Smooth muscle cell (in vitro differentiated cells): ENCODE data around the gene CCDC187. TPM values are rescaled to one million over a fixed set of nuclear protein-coding genes. Genes with fewer than 3 reads are reported as not detected.

Experiments
- DNase-seq: peaks from one replicate; lab custom pipeline; 2025; ENCODE audit not compliant: unreplicated experiment; lab: John Stamatoyannopoulos, UW
- H2AFZ ChIP-seq: fragments of 200-600 bp; sonication (generic); 2 replicates; pipeline ENCODE4 v1.6.0; 2016; ENCODE audit warnings: antibody characterized with exemption, low read depth, mild to moderate bottlenecking
- H3F3A ChIP-seq: fragments of 200-600 bp; sonication (generic); 2 replicates; pipeline ENCODE4 v1.6.0; 2017; ENCODE audit warnings: antibody characterized with exemption, low read depth
- H3K27ac ChIP-seq: fragments of 200-600 bp; sonication (generic); 2 replicates; pipeline ENCODE4 v1.5.1; 2016; ENCODE audit warnings: low read depth, mild to moderate bottlenecking
- H3K27me3 ChIP-seq: fragments of 200-600 bp; sonication (generic); 2 replicates; pipeline ENCODE4 v1.6.1; 2016; ENCODE audit warnings: low read depth, mild to moderate bottlenecking
- H3K36me3 ChIP-seq: fragments of 200-600 bp; sonication (generic); 2 replicates; pipeline ENCODE4 v1.5.1; 2016; ENCODE audit warnings: low read depth
- H3K4me1 ChIP-seq: fragments of 200-600 bp; sonication (generic); 2 replicates; pipeline ENCODE4 v1.5.1; 2016; ENCODE audit warnings: low read depth
- H3K4me2 ChIP-seq: fragments of 200-600 bp; sonication (generic); 2 replicates; pipeline ENCODE4 v1.6.0; 2016; ENCODE audit warnings: mild to moderate bottlenecking
- H3K4me3 ChIP-seq: fragments of 200-600 bp; sonication (generic); 2 replicates; pipeline ENCODE4 v1.5.1; 2016; ENCODE audit warnings: mild to moderate bottlenecking
- H3K79me2 ChIP-seq: fragments of 200-600 bp; sonication (generic); 2 replicates; pipeline ENCODE4 v1.6.0; 2016; ENCODE audit warnings: low read depth, mild to moderate bottlenecking
- H3K9ac ChIP-seq: fragments of 200-600 bp; sonication (generic); 2 replicates; pipeline ENCODE4 v1.6.0; 2016; ENCODE audit warnings: low read depth
- H3K9me3 ChIP-seq: fragments of 200-600 bp; sonication (generic); replicated peaks from 2 replicates; pipeline ENCODE4 v1.5.1; 2016; ENCODE audit warnings: low read depth
- H4K20me1 ChIP-seq: fragments of 200-600 bp; sonication (generic); 2 replicates; pipeline ENCODE4 v1.6.0; 2016; ENCODE audit warnings: low read depth
- WGBS: methylation state at CpG from one replicate; pipeline ENCODE4 v1.1.7; 2016; ENCODE audit warnings: low lambda C conversion rate; 5-methylcytosine and 5-hydroxymethylcytosine counted together
- polyA plus RNA-seq: library from polyadenylated mRNA; unstranded; fragments of >200 nt; fragmentation: Nextera tagmentation; extraction: Ambion mirVana; gene quantifications from 2 replicates; pipeline ENCODE4 v1.2.1, GENCODE V29; 2016
- total RNA-seq: library from RNA; depleted of rRNA; stranded (reverse); fragments of >200 nt; gene quantifications from 2 replicates; pipeline ENCODE4 v1.2.3, GENCODE V29; 2014
- TF ChIP-seq, protein P1 (sequence below): fragments of 200-600 bp; sonication (generic); IDR thresholded peaks from 2 replicates; pipeline ENCODE4 v1.5.1; 2017; ENCODE audit warnings: borderline replicate concordance, mild to moderate bottlenecking, antibody characterized with exemption; ENCODE audit not compliant: insufficient read depth, poor library complexity, severe bottlenecking

The CCDC187 gene
- total and polyA plus RNA-seq, 2 experiments from 2014 or later = 0.10 TPM; not detected in 1

DNA sequence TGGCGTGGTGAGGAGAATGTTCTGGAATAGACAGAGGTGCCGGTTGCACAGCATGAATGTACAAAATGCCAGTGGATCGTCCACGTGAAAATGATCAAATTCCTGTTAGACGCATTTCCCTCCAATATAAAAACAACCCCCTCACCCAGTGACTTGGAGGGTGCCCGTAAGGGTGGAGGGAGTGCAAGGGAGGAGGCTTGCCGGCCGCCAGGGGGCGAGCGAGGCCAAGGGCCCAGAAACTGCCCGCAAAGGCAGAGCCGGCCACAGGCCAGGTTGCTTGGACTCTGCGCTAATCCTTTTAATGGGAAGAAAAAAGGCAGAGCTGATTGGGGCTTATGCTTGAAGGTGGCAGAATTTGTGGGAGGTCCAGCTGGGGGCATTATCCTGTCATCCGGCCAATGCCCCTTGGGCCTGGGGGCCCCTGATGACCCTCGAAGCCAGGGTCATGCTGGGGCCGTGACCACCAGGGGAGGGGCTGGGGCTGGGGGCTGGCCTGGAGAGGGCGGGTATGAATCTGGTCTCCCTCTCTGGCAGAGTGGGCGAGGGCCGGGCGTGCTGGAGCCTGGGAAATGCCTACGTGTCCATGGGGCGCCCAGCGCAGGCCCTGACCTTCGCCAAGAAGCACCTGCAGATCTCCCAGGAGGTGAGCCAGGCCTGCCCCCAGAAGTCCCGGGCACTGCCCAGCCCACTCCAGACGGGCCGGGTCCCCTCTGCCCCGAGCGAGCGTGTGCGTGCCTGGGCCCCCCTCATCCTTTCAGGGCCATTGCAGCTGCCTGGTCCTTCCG, 35.5 kb upstream of the CCDC187 start:
- Histone ChIP-seq H3K79me2 (no peaks in the 10 kb centered on the region), H3F3A (no peaks in the 10 kb centered on the region), H4K20me1 (peaks cover 78% of the 10 kb centered on the region), H3K27ac (no peak overlapping the region), H2AFZ (no peak overlapping the region), H3K9me3 (no peaks in the 10 kb centered on the region), H3K9ac (no peak overlapping the region), H3K27me3 (no peaks in the 10 kb centered on the region), H3K4me1 (peaks cover 14% of the 10 kb centered on the region), H3K36me3 (no peaks in the 10 kb centered on the region), H3K4me3 (no peak overlapping the region), H3K4me2 (no peak overlapping the region)
- 67% methylated on average over 25 of the region's 32 CpGs for WGBS
- TF ChIP-seq, protein P1, sequence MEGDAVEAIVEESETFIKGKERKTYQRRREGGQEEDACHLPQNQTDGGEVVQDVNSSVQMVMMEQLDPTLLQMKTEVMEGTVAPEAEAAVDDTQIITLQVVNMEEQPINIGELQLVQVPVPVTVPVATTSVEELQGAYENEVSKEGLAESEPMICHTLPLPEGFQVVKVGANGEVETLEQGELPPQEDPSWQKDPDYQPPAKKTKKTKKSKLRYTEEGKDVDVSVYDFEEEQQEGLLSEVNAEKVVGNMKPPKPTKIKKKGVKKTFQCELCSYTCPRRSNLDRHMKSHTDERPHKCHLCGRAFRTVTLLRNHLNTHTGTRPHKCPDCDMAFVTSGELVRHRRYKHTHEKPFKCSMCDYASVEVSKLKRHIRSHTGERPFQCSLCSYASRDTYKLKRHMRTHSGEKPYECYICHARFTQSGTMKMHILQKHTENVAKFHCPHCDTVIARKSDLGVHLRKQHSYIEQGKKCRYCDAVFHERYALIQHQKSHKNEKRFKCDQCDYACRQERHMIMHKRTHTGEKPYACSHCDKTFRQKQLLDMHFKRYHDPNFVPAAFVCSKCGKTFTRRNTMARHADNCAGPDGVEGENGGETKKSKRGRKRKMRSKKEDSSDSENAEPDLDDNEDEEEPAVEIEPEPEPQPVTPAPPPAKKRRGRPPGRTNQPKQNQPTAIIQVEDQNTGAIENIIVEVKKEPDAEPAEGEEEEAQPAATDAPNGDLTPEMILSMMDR = peak; percentile 91
- DNase-seq = no peak

GRCh38 chr9:136338511-136338910, 34.6 kb upstream of the CCDC187 start:
- Histone ChIP-seq H3K36me3 (no peaks in the 10 kb centered on the region), H3F3A (no peaks in the 10 kb centered on the region), H3K9ac (no peak overlapping the region), H3K4me1 (peaks cover 14% of the 10 kb centered on the region), H2AFZ (no peak overlapping the region), H3K27ac (no peak overlapping the region), H3K79me2 (peaks cover under 1% of the 10 kb centered on the region), H3K4me2 (no peak overlapping the region), H3K4me3 (no peak overlapping the region), H4K20me1 (peaks cover 82% of the 10 kb centered on the region), H3K27me3 (no peaks in the 10 kb centered on the region), H3K9me3 (no peaks in the 10 kb centered on the region)
- TF ChIP-seq, protein P1 = no peak
- DNase-seq = no peak
- WGBS = 97% methylated on average over 24 of the region's 25 CpGs

GRCh38 chr9:136337416-136338395, 33.8 kb upstream of the CCDC187 start:
- Histone ChIP-seq H3K9me3 (no peaks in the 10 kb centered on the region), H3K4me2 (no peak overlapping the region), H3K36me3 (no peaks in the 10 kb centered on the region), H3K4me1 (peaks cover 9% of the 10 kb centered on the region), H3K27me3 (no peaks in the 10 kb centered on the region), H3K27ac (no peak overlapping the region), H3K4me3 (no peak overlapping the region), H3F3A (no peaks in the 10 kb centered on the region), H4K20me1 (peaks cover 83% of the 10 kb centered on the region), H2AFZ (no peak overlapping the region), H3K79me2 (peaks cover 6% of the 10 kb centered on the region), H3K9ac (no peak overlapping the region)
- WGBS = 95% methylated on average over 37 of the region's 43 CpGs
- no peak for DNase-seq
- TF ChIP-seq, protein P1 = no peak
